HS-27A (cell line): ENCODE data around the gene C19orf85.
A peak's percentile ranks its signal among the peaks of the same experiment; 100 is the strongest.

Experiments used
- DNase-seq: peaks from one replicate; pipeline ENCODE4 v3.0.0-alpha.2; 2012; ENCODE audit warnings: low read depth, missing footprints

Gene C19orf85

GRCh38 chr19:55477905-55478304 is 13.4 kb upstream of the C19orf85 start:
- no peak for DNase-seq

DNA sequence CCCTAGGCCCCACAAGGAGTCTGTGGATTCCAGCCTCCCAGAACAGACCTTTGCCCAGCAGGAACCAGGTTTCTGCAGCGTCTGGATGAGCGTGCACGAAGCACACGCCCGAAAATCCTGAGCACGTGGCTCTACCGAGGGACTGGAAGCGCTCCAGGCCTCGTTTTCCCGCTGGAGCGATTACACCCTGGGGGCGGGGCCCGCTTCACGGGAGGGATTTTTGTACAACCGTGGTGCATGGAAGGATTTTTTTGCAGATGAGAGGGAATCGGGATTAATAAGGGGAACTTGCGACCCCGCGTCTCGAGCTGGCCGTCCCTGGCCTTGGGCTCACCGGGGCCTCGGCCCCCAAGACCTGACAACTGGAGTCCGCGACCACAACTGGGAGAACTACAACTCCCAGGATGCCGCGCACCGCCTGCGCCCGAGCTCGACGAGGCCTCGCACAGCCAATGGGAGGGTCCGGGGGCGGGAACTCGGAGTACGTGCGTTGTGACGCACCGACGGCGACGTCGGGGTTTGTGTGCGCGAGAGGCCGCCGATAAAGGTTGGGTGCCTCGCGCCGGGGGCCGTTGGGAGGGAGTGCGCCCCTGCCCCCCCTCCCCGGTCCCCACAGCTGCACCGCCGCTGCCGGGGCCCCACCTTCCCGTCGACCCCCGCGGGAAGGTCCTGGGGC is 11.7 kb upstream of the C19orf85 start, which contains the start of gene ZNF628:
Gene ZNF628, plus strand, starts transcription at position 518 of the 676 bp plus-strand sequence. CDS start 3,294 bp downstream, outside the sequence.
- peak; percentile 99 for DNase-seq

DNA sequence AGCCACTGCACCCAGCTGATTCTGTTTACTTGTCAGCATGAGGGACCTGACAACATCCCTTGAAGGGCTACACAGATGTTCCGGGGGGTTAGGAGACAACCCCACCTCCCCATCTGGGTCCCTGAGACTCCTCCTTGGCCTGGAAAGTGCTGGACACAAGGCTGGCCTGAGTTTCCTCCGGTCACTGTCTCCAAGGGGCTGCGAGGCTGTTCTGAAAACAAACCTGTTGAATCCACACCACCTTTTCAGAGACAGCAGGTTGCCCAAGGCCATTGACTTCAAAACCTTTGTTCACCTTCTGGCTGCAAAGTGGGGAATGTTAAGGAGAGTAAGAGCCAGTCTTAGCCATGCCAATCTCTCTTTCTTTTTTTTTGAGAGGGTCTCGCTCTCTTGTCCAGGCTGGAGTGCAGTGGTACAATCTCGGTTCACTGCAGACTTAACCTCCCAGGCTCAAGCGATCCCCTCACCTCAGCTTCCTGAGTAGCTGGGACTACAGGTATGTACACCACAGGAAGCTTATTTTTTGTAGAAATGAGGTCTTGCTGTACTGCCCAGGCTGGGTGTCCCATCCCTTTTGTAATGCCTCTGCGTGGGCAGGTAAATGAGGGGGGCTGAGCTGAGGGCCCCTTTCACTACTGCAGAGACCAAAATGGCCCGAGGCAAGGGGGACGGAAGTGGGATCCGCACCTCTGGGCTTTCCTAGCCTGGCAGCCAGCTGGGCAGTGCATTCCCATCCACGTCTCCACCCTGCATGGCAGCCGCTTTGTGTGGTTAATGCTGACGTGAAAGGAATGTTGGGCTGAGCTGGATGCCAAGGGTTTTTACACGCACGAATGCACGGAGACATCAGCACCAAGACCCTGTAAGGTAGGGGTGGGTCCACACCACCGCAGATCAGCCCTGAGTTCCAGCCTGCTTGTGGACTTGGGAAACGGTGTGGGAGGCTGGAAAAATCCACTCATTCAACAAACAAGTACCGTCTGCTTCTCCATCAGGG is 10.0 kb upstream of the C19orf85 start:
- peak; percentile 71 for DNase-seq

DNA sequence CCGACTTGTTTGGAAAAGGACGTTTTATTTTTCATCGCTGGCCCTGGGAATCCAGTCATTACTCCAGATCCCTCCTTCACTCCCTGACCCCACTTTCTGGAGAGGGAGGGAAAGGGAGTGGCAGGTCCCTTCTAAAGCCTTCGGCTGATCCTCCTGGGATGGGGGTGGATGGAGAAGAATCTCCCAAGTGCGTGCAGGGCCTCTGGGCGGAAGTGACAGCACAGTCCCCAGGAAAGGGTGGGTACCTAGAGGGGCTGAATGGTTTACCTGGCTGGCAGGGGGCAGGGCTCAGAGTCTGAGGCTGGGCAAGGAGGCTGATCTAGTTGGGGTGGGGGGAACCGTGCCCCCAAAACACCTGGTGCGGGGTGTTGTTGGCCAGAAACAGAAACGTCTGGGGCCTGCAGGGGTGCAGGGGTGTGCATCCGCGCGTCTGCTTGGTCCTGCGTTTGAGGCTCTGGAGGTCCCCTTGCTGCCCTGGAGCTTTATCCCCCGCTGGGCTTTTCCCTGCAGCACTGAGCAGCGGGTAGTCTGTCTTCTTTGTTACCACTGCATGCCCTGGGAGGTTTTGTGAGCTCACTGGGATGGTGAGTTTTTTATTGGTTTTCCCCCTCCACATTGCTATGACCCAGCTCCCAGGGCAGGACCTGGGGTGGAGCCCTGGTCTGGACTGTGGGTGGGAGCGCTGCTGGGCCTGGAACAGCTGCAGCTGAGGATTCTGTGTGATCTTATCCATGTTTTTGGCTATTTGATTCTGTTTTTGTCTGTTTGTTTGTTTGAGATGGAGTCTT is 8.9 kb upstream of the C19orf85 start:
- no peak for DNase-seq

GRCh38 chr19:55472463-55472862 is 7.9 kb upstream of the C19orf85 start:
- DNase-seq = no peak

- DNase-seq = no peak
Measured at GRCh38 chr19:55471266-55471665, 6.7 kb upstream of the C19orf85 start.

DNA sequence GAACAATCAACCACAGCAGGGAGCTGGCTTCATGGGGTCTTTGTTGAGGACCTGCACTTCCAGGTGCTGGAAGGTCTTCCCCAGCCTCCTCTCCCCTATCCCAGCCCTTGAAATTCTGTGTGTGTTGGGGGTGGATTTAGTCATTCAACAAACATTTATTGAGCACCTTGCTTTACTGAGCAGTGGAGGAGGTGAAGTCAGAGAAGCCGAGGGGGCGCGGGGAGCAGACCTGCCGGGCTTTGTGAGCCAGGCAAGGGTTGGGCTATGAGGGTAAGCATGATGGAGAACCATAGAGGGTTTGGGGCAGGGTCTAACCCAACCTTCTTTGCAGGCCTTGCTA is 3.5 kb upstream of the C19orf85 start:
- DNase-seq = no peak

DNA sequence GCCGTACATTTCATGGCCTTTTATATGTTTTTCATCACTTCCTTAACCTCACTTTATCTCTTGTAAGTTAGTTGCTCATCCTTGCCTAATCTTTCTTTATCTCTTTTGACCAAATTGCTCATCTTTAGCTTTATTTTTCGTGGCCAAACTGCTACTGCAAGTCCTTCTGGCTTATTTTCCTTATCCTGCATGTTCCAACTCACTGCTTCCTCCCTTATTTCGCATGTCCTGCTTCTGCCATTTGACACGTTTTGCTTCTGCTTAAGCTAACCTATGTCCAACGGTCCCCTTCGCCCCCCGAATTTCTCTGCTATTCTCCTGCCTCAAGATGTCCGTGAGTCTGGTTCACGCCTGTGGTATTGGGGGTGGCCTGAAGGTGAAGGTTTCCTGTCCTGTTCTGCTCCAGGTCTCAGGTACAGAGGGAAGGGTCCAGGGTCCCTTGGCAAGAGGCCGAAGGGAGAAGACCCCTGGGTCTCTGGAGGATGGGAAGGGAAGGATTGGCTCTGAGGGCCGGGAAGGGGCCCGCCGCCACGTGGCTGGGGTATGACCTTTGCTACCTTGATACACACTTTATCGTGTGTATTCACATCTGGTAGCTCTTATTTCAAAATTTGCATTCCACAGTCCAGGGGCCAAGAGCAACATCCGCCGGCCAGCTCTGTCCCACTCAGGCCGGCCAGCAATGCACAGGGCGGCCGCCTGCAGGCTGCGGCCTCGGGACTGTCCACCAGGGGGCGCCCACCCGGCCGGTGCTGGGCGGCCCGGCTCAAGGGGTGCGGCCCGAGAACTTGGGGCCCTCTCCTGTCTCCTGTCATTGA is 2.9 kb upstream of the C19orf85 start:
- DNase-seq = no peak

GRCh38 chr19:55466241-55466614 is 1.7 kb upstream of the C19orf85 start:
- no peak for DNase-seq

- DNase-seq = no peak
Measured at GRCh38 chr19:55465460-55466240, 1.1 kb upstream of the C19orf85 start.

- no peak for DNase-seq
Measured at GRCh38 chr19:55464039-55464661, 401 bp downstream of the C19orf85 start.

- no peak for DNase-seq
Measured at GRCh38 chr19:55463583-55464031, 944 bp downstream of the C19orf85 start.

- no peak for DNase-seq
Measured at GRCh38 chr19:55462722-55463121, 1.8 kb downstream of the C19orf85 start.

- no peak for DNase-seq
Measured at GRCh38 chr19:55461974-55462626, 2.5 kb downstream of the C19orf85 start.

DNA sequence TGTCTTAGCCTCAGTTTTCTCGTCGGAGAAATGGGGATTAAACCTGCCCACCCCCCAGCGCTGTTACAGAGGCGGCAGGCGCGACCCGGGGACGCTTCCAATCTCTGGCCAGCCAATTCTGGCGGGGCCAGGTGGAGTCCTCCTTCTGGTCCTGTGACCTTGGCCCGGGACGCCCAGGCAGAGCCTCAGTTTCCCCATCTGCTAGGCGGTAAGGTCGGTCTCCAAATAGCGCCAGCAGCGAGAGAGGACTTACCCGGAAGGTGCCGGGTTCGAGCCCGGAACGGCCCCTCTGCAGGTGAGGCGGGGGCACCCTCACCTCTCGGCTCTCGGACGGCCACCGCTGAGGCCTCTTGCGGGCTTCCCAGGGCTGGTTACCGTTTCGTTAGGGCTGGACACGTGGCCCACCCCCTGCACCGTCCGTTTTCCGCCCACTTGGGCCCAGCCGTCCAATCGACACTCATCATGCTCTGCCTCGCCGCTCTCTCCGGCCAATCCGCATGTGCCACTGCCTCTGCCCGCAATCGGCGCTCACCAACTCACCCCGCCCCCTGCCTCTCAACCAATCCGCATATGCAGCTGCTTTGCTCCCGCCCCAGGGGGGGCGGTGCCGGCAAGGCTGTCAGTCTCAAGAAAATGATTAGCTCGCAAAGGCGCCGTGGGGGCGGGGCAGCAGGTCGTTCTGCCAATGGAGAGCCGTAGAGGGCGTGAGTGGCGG is 3.1 kb downstream of the C19orf85 start, which contains the start of gene ISOC2:
Gene ISOC2, minus strand, starts transcription at position 384 of the 715 bp plus-strand sequence. CDS start 5,156 bp downstream, outside the sequence.
- peak; percentile 100 for DNase-seq

GRCh38 chr19:55460670-55461258 is 3.8 kb downstream of the C19orf85 start:
- DNase-seq = no peak

DNA sequence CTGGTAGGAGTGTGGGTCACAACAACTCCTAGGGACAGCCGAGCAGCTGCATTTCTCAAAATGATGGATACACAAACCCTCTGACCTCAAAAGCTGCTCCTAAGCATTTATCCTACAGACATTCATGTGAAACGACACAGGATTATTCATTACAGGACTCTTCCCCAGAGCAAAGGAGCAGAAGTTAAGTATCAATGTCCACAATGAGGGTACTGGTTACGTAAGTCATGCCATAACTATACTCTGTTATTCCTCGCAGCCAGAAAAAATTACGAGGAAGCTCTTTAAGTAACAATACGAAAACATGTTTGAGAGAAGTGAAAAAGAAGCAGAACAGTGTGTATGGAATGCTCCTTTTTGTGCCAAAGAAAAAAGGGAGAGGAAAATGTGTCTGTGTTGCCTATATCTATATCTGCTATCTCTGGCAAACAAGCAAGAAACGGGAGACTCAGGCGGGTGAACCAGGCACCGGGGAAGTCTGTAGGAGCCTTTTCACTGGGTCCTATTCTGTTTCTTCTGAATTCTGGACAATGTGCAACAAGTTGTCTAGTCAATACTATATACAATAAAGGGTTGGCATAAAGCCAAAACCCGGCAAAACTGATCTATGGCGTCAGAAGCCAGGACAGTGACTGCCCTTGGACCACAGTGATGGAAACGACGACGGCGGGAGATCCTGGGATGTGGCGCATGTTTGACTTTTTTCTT is 4.4 kb downstream of the C19orf85 start:
- DNase-seq = no peak

DNA sequence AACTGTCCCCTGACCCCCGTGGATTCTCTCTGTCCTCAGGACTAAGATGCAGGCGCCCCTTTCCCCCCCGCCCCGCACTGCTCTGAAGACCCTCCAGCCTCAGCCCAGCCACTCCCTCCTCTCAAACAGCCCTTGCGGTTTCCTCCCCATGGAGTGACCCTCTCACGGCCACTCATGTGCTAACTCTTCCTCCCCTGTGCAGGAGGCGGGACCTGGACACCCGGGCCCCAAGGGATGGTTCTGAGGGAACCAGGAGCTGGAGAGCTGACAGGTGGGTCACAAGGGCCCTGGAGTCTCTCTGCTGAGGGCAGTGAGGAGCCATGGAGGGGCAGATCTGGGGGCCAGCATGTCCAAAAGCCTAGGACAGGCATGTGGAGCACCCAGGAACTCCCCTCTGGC is 5.0 kb downstream of the C19orf85 start:
- DNase-seq = no peak
